K562 (cell line): ENCODE measurements around the gene POLR3C.
A peak's percentile ranks its signal among the peaks of the same experiment; 100 is the strongest.

Source experiments
- ARID1B ChIP-seq: fragments of 450-650 bp; IDR thresholded peaks from 2 replicates; pipeline ENCODE4 v1.6.1; 2016; ENCODE audit warnings: antibody characterized with exemption, mild to moderate bottlenecking, inconsistent platforms
- CREB1 ChIP-seq, 2 experiments: sonication (generic) in 1 of 2; formaldehyde crosslinking in 1 of 2; IDR thresholded peaks; 2 replicates each; pipeline versions ENCODE4 v1.6.1 to v1.8.0; 2012 to 2022; ENCODE audit warnings: inconsistent platforms in 1 of 2, mild to moderate bottlenecking in 1 of 2, missing genetic modification reagents in 1 of 2, moderate library complexity in 1 of 2
- HMG20B ChIP-seq: fragments of 250-450 bp; sonication (Bioruptor Pico); IDR thresholded peaks from 2 replicates; pipeline ENCODE4 v1.5.0; 2021; ENCODE audit warnings: mild to moderate bottlenecking
- MAZ ChIP-seq, 2 experiments: fragments of 450-650 bp in 1 of 2; sonication (generic) in 1 of 2; formaldehyde crosslinking; IDR thresholded peaks in 1 of 2; conservative IDR thresholded peaks in 1 of 2; 2 replicates each; pipeline versions ENCODE4 v1.4.0 to v1.5.0; 2020; ENCODE audit warnings: mild to moderate bottlenecking in 1 of 2, missing genetic modification reagents in 1 of 2
- RBBP5 ChIP-seq: fragments of 200-600 bp; sonication (generic); IDR thresholded peaks from 2 replicates; pipeline ENCODE4 v1.6.1; 2012; ENCODE audit warnings: borderline replicate concordance, mild to moderate bottlenecking, low read length, control low read depth, inconsistent platforms; ENCODE audit not compliant: insufficient read depth, poor library complexity, severe bottlenecking
- SRSF9 ChIP-seq: fragments of 200-400 bp; formaldehyde crosslinking; IDR thresholded peaks from 2 replicates; pipeline ENCODE4 v1.6.1; 2017; ENCODE audit warnings: low read depth, low read length, borderline replicate concordance
- TF ChIP-seq, protein P1 (sequence below), 2 experiments: IDR thresholded peaks; 2 replicates each; pipeline ENCODE4 v1.6.1; 2011; ENCODE audit warnings: borderline replicate concordance in 1 of 2, control low read depth in 1 of 2, low read depth in 1 of 2, low read length in 1 of 2, mild to moderate bottlenecking in 1 of 2, mixed read lengths in 1 of 2, moderate library complexity in 1 of 2; ENCODE audit not compliant: insufficient read depth in 1 of 2, insufficient read length in 1 of 2, poor library complexity in 1 of 2, severe bottlenecking in 1 of 2; ENCODE audit errors: extremely low read depth in 1 of 2

DNA sequence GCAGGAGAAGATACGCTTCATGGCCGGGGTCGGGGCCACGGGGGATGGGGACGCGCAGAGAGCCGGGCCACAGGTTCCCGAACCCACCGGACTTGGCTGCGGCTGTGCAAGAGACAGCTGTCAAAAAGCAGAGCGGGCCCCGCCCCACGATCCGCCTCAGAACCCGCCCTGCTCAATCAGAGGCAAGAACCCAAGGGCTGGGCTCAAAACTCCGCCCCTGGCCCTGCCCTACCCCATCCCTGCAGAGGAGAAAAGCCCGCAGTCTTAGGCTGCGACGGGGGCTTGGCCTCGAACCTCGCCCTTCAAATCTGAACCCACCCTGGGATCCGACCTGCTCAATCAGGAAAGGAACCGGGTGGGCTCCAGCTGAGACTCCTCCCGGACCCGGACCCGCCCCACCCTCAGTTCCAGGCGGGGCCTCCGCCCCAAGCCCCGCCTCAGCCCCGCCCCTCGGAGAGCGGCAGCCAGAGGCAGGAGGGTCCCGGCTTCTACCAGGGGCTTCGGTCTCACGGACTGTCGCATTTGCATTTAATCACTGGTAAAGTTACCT, 61.8 kb downstream of the POLR3C start, which contains the start of gene ANKRD35:
- TF ChIP-seq HMG20B (no peak), SRSF9 (no peak), RBBP5 (no peak), ARID1B (no peak), CREB1 (IDR thresholded peaks at IDR 0.05) (no peak), CREB1 (CRISPR knock-in tag; IDR thresholded peaks at IDR 0.05) (no peak), MAZ (CRISPR knock-in tag; conservative IDR thresholded peaks at IDR 0.05 in 1 of 2, IDR thresholded peaks at IDR 0.05 in 1 of 2) (peak; percentile 67 to 71; a peak in 3 of 4 replicates)
- TF ChIP-seq, protein P1, sequence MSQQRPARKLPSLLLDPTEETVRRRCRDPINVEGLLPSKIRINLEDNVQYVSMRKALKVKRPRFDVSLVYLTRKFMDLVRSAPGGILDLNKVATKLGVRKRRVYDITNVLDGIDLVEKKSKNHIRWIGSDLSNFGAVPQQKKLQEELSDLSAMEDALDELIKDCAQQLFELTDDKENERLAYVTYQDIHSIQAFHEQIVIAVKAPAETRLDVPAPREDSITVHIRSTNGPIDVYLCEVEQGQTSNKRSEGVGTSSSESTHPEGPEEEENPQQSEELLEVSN (IDR thresholded peaks at IDR 0.05; ENCODE audit: borderline replicate concordance in 1 of 2, extremely low read depth in 1 of 2, insufficient read depth in 1 of 2, insufficient read length in 1 of 2, low read depth in 1 of 2, low read length in 1 of 2, poor library complexity in 1 of 2, severe bottlenecking in 1 of 2): no peak
